Measurements from ENCODE around the gene PTGES. TPM values are rescaled to one million over a fixed set of nuclear protein-coding genes. Genes with fewer than 3 reads are reported as not detected.

PTGES gene
- total and polyA plus RNA-seq, 9 of the 15 experiments (the other 6 are each of a cell fraction or from before 2014, with no cell fraction given): 0.13 TPM; not detected in 8

GRCh38 chr9:129783516-129784361 is 30.9 kb upstream of the PTGES start:
- Histone ChIP-seq H3K9ac (ENCODE audit: insufficient read depth in 1 of 2, low read depth in 2 of 2, low read length in 2 of 2) (no peak overlapping the region), H3K4me3 (no peak overlapping the region), H3K27ac (ENCODE audit: extremely low read depth, low read depth, low read length) (no peak overlapping the region), H3K79me2 (ENCODE audit: control insufficient read depth, insufficient read depth, low read length) (no peaks in the 10 kb centered on the region), H3K4me1 (replicated peaks in 1 of 2; ENCODE audit: control insufficient read depth in 2 of 2, insufficient read depth in 2 of 2, low read length in 2 of 2) (peaks cover 8 to 15% of the 10 kb centered on the region in 2 experiments; a peak in 3 of 5 replicates), H4K20me1 (replicated peaks; ENCODE audit: control insufficient read depth, insufficient read depth, low read length) (no peaks in the 10 kb centered on the region), H3K36me3 (ENCODE audit: control insufficient read depth, insufficient read depth, low read length) (no peaks in the 10 kb centered on the region), H3K9me1 (ENCODE audit: control insufficient read depth, insufficient read depth, low read length) (no peaks in the 10 kb centered on the region), H3K27me3 (ENCODE audit: control insufficient read depth in 2 of 2, insufficient read depth in 2 of 2, low read length in 2 of 2) (no peaks in the 10 kb centered on the region; a peak in 1 of 5 replicates), H3K9me3 (replicated peaks; ENCODE audit: control insufficient read depth, insufficient read depth, low read depth, low read length) (no peaks in the 10 kb centered on the region), H2AFZ (ENCODE audit: low read depth, low read length) (no peak overlapping the region), H3K4me2 (ENCODE audit: insufficient read depth, low read length) (no peak overlapping the region)
- WGBS (ENCODE audit: insufficient coverage, low coverage, missing lambda C conversion rate): 19% methylated on average over 14 of the region's 14 CpGs
- peak; percentile 91 for FAIRE-seq
- peak; percentile 97 for ATAC-seq
- POLR2A ChIA-PET: interaction anchor here (0.6 kb wide), 1 partner anchor 12 kb away, joined by 3 read pairs; no protein-coding TSS in a partner anchor
- in situ Hi-C loops (cut with MboI): loop anchor here (5.0 to 25.0 kb wide), 4 partner anchors 46 to 1496 kb away; partner anchors contain the start of genes ASB6, GOLGA2 and SWI5
- intact Hi-C loops (cut with micrococcal nuclease): loop anchor here (1.0 to 10.0 kb wide), 4 partner anchors 46 to 1487 kb away; no protein-coding TSS in a partner anchor
- CTCF ChIA-PET (ENCODE audit: low intra/inter-chr PET ratio): interaction anchor here (0.5 to 4.9 kb wide), 13 partner anchors 11 to 1603 kb away, joined by 3 to 112 read pairs (median 5); partner anchors contain the start of gene ASB6
- no TSS peak for BruUV-seq (replicated peaks)
- peak; percentile 89 to 97 (median 96) for DNase-seq (ENCODE audit: extremely low read depth in 1 of 4, low spot score in 3 of 4)
- TF ChIP-seq ESRRB (CRISPR knock-in tag; IDR thresholded peaks at IDR 0.05; ENCODE audit: borderline replicate concordance) (no peak), CBFA2T2 (conservative IDR thresholded peaks at IDR 0.05) (no peak), CEBPB (tag; IDR thresholded peaks at IDR 0.05) (no peak), ZNF121 (CRISPR knock-in tag; conservative IDR thresholded peaks at IDR 0.05) (peak; percentile 98), SIRT6 (IDR thresholded peaks at IDR 0.05; ENCODE audit: low read depth, low read length) (no peak), MAZ (CRISPR knock-in tag; conservative IDR thresholded peaks at IDR 0.05 in 1 of 2, IDR thresholded peaks at IDR 0.05 in 1 of 2) (peak in 1 of 2 experiments; percentile 87; a peak in 2 of 4 replicates), RREB1 (CRISPR knock-in tag; IDR thresholded peaks at IDR 0.05) (no peak), ZFP36 (IDR thresholded peaks at IDR 0.05; ENCODE audit: low read depth, low read length, partially characterized antibody) (peak; percentile 20)
- TF ChIP-seq, protein P1, sequence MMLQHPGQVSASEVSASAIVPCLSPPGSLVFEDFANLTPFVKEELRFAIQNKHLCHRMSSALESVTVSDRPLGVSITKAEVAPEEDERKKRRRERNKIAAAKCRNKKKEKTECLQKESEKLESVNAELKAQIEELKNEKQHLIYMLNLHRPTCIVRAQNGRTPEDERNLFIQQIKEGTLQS (IDR thresholded peaks at IDR 0.05): no peak
- TF ChIP-seq, protein P1 (CRISPR knock-in tag; conservative IDR thresholded peaks at IDR 0.05): peak; percentile 79
